Fibroblast of villous mesenchyme (primary cell): ENCODE results near the gene PLXNA4. TPM values are rescaled to one million over a fixed set of nuclear protein-coding genes. Genes with fewer than 3 reads are reported as not detected.

Experiments used
- DNase-seq: peaks from one replicate; pipeline ENCODE4 v3.0.0-alpha.2; 2010; ENCODE audit warnings: low read depth
- H3K4me3 ChIP-seq: 2 replicates; pipeline ENCODE4 v1.5.1; 2011; ENCODE audit warnings: low read depth, mild to moderate bottlenecking, low read length
- CTCF ChIP-seq: IDR thresholded peaks from 2 replicates; pipeline ENCODE4 v1.5.1; 2012; ENCODE audit warnings: low read depth, mild to moderate bottlenecking, low read length; ENCODE audit not compliant: insufficient read depth
- total RNA-seq: library from RNA; depleted of rRNA; stranded (reverse); fragments of >200 nt; gene quantifications from 2 replicates; pipeline ENCODE4 v1.2.3, GENCODE V29; 2012

PLXNA4 gene
- total RNA-seq, 1 donor: not detected

GRCh38 chr7:132242192-132242812 lies 334.0 kb downstream of the PLXNA4 start:
- no peak overlapping the region for H3K4me3 ChIP-seq
- no peak for TF ChIP-seq CTCF
- no peak for DNase-seq

- DNase-seq: no peak
- TF ChIP-seq CTCF: no peak
- no peak overlapping the region for H3K4me3 ChIP-seq
These were observed 335.3 kb downstream of the PLXNA4 start for GRCh38 chr7:132240821-132241422.

GRCh38 chr7:132240262-132240661 lies 336.0 kb downstream of the PLXNA4 start:
- TF ChIP-seq CTCF: no peak

GRCh38 chr7:132239422-132239994 lies 336.8 kb downstream of the PLXNA4 start:
- no peak for DNase-seq
- no peak for TF ChIP-seq CTCF
- H3K4me3 ChIP-seq: no peak overlapping the region

More at GRCh38 chr7:132240262-132240661, 336.0 kb downstream of the PLXNA4 start:
- no peak for DNase-seq
- no peak overlapping the region for H3K4me3 ChIP-seq

GRCh38 chr7:132234711-132235110 lies 341.6 kb downstream of the PLXNA4 start:
- TF ChIP-seq CTCF: no peak
- no peak for DNase-seq
- no peak overlapping the region for H3K4me3 ChIP-seq

- TF ChIP-seq CTCF: no peak
- DNase-seq: no peak
- no peak overlapping the region for H3K4me3 ChIP-seq
These were observed 343.9 kb downstream of the PLXNA4 start for GRCh38 chr7:132232406-132232805.
